MG63 (cell line): ENCODE results near the gene CYP27B1. TPM values are rescaled to one million over a fixed set of nuclear protein-coding genes. Genes with fewer than 3 reads are reported as not detected.

Source experiments
- DNase-seq: peaks from one replicate; pipeline ENCODE4 v3.0.0-alpha.2; 2020
- H3K27me3 ChIP-seq: fragments of 250-450 bp; sonication (Bioruptor Pico); 2 replicates; pipeline ENCODE4 v1.5.1; 2020; ENCODE audit warnings: mild to moderate bottlenecking, moderate library complexity
- H3K36me3 ChIP-seq: fragments of 250-450 bp; sonication (Bioruptor Pico); 2 replicates; pipeline ENCODE4 v1.5.1; 2020; ENCODE audit warnings: mild to moderate bottlenecking, moderate library complexity
- H3K4me3 ChIP-seq: fragments of 250-450 bp; sonication (Bioruptor Pico); 2 replicates; pipeline ENCODE4 v1.5.1; 2020; ENCODE audit warnings: mild to moderate bottlenecking, moderate library complexity
- H3K9me3 ChIP-seq: fragments of 250-450 bp; sonication (Bioruptor Pico); 2 replicates; pipeline ENCODE4 v1.5.1; 2020; ENCODE audit warnings: mild to moderate bottlenecking, moderate library complexity
- total RNA-seq: library from RNA; depleted of rRNA; stranded (reverse); fragments of >200 nt; shearing (Covaris generic); gene quantifications from 2 replicates; pipeline ENCODE4 v1.2.3, GENCODE V29; 2014; ENCODE audit warnings: low replicate concordance

Gene CYP27B1
- total RNA-seq, 1 experiment from 2014 or later: not detected

- no peak overlapping the region for H3K4me3 ChIP-seq
- DNase-seq: no peak
- no peaks in the 10 kb centered on the region for H3K27me3 ChIP-seq
- no peaks in the 10 kb centered on the region for H3K9me3 ChIP-seq
- peaks cover 68% of the 10 kb centered on the region for H3K36me3 ChIP-seq
Observed at GRCh38 chr12:57800965-57801364, 34.1 kb upstream of the CYP27B1 start.

DNA sequence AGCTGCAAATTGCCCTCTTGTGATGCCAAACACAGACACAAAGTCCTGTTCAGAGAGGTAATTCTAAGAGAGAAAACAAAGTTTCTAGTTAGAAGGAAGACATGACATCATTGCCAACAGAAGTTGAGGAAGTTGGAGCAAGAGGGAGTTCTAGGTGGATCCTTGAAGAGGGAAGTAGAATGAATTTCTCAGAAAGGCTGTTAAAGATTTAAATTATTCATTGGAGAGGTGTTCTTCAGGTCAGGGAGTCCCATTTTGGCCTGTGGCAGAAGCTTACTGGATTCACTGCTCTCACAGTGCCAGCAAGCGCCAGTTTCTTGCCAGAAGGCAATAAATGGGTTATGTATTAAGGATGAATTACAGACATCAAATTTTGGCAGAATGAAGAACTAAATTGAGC lies 31.1 kb upstream of the CYP27B1 start:
- peaks cover 75% of the 10 kb centered on the region for H3K36me3 ChIP-seq
- no peaks in the 10 kb centered on the region for H3K27me3 ChIP-seq
- no peak overlapping the region for H3K4me3 ChIP-seq
- no peaks in the 10 kb centered on the region for H3K9me3 ChIP-seq
- DNase-seq: no peak

- H3K36me3 ChIP-seq: peaks cover 75% of the 10 kb centered on the region
- no peaks in the 10 kb centered on the region for H3K27me3 ChIP-seq
- no peaks in the 10 kb centered on the region for H3K9me3 ChIP-seq
- no peak overlapping the region for H3K4me3 ChIP-seq
- no peak for DNase-seq
Observed at GRCh38 chr12:57796996-57797395, 30.1 kb upstream of the CYP27B1 start.

DNA sequence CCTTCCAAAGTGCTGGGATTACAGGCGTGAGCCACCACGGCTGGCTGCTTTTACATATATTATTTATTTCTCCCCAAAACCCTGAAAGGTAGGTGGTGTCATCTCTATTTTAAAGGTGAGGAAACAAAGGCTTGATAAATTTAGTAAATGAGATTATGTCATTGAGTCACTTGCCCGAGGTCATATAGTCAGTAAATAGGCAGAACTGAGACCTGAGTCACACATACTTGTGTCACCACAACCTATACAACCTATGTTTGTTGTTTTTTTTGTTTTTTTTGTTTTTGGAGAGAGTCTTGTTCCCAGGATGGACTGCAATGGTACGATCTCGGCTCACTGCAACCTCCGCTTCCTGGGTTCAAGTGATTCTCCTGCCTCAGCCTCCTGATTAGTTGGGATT lies 28.5 kb upstream of the CYP27B1 start:
- Histone ChIP-seq H3K9me3 (no peaks in the 10 kb centered on the region), H3K36me3 (peaks cover 69% of the 10 kb centered on the region), H3K27me3 (no peaks in the 10 kb centered on the region), H3K4me3 (no peak overlapping the region)
- no peak for DNase-seq

- Histone ChIP-seq H3K9me3 (no peaks in the 10 kb centered on the region), H3K4me3 (no peak overlapping the region), H3K27me3 (no peaks in the 10 kb centered on the region), H3K36me3 (peaks cover 64% of the 10 kb centered on the region)
- no peak for DNase-seq
Observed at GRCh38 chr12:57793920-57794319, 27.0 kb upstream of the CYP27B1 start.

- H3K9me3 ChIP-seq: no peaks in the 10 kb centered on the region
- DNase-seq: no peak
- H3K4me3 ChIP-seq: peak overlapping the region; percentile 71
- H3K36me3 ChIP-seq: peaks cover 38% of the 10 kb centered on the region
- no peaks in the 10 kb centered on the region for H3K27me3 ChIP-seq
Observed at GRCh38 chr12:57783861-57784260, 17.0 kb upstream of the CYP27B1 start.

DNA sequence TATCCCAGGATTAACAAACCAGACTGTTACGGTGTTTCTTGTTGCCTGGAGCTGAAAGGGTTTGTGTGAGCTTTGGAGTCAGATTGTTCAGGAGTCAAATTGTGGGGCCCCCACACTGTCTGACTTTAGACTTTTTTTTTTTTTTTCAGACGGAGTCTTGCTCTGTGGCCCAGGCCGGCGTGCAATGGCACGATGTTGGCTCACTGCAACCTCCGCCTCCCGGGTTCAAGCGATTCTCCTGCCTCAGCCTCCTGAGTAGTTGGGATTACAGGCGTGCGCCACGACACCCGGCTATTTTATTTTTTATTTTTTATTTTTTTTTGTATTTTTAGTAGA lies 16.6 kb upstream of the CYP27B1 start:
- H3K27me3 ChIP-seq: no peaks in the 10 kb centered on the region
- H3K36me3 ChIP-seq: peaks cover 36% of the 10 kb centered on the region
- DNase-seq: no peak
- H3K9me3 ChIP-seq: no peaks in the 10 kb centered on the region
- H3K4me3 ChIP-seq: peak overlapping the region; percentile 71

GRCh38 chr12:57782608-57783465 lies 16.0 kb upstream of the CYP27B1 start, which contains the start of gene TSFM:
TSFM (plus strand) TSS chr12:57782787; CDS start chr12:57782802, 15 bp downstream.
- H3K36me3 ChIP-seq: peaks cover 36% of the 10 kb centered on the region
- no peaks in the 10 kb centered on the region for H3K27me3 ChIP-seq
- H3K4me3 ChIP-seq: peak within 1 kb of the TSS; percentile 71
- peak; percentile 95 for DNase-seq
- no peaks in the 10 kb centered on the region for H3K9me3 ChIP-seq

- Histone ChIP-seq H3K27me3 (no peaks in the 10 kb centered on the region), H3K36me3 (peaks cover 35% of the 10 kb centered on the region), H3K9me3 (no peaks in the 10 kb centered on the region), H3K4me3 (peak overlapping the region; percentile 71)
- no peak for DNase-seq
Observed at GRCh38 chr12:57782243-57782607, 15.3 kb upstream of the CYP27B1 start.

DNA sequence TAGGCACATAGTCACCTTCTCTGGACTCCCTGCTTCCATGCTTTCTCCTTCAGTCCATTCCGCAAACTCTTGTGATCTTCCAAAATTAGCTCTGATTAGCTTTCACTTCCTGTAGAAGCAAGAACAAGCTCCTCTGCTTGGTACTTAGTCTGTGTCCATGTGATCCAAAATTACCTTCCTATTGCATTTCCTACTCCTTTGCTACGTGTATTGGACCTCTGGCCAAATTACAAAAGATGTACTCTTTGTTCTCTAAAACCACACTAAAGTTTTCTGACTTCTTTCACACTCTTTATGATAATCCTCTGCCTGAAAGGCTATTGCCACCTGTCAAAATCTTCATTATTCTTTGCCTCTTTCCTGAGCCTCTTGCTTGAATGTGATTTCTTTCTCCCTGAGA lies 14.9 kb upstream of the CYP27B1 start:
- Histone ChIP-seq H3K9me3 (no peaks in the 10 kb centered on the region), H3K27me3 (no peaks in the 10 kb centered on the region), H3K36me3 (peaks cover 33% of the 10 kb centered on the region), H3K4me3 (no peak overlapping the region)
- DNase-seq: no peak

DNA sequence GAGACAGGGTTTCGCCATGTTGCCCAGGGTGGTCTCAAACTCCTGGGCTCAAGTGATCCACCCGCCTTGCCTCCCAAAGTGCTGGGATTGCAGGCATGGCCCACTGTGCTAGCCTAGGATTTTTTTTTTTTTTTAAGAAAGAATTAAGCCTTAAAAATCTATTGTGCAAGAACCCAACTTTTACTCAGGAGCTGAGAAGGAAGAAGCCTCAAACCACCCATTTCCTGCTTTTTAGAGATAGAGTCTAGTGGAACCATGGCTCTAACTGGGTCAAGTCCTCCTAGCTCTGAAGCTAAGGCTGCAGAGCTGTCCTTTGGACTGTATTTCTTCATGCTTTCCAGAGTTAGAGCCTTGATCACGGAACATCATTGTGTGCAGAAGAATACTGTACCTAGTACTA lies 14.4 kb upstream of the CYP27B1 start:
- peaks cover 28% of the 10 kb centered on the region for H3K36me3 ChIP-seq
- H3K4me3 ChIP-seq: no peak overlapping the region
- H3K27me3 ChIP-seq: no peaks in the 10 kb centered on the region
- no peak for DNase-seq
- H3K9me3 ChIP-seq: no peaks in the 10 kb centered on the region

DNA sequence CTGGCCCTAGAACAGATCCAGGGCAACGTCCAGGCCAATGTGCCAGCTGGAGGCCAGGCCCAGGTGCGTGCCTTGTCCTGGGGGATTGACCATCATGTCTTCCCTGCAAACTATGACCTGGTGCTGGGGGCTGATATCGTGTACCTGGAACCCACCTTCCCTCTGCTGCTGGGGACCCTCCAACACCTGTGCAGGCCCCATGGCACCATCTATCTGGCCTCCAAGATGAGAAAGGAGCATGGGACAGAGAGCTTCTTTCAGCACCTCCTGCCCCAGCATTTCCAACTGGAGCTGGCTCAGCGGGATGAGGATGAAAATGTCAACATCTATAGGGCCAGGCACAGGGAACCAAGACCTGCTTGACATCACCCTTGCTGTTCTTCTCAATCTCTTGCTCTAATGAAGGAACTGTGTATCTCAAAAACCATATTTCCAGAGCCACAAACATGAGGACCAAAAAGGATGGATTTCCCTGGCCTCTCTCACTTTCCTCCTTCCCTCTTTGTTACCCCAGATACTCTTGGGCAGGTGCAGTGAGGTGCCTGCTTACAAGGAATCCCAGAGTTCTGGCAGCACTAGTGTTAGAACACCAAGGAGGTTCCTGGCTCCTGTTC lies 13.5 kb upstream of the CYP27B1 start:
- Histone ChIP-seq H3K27me3 (no peaks in the 10 kb centered on the region), H3K9me3 (no peaks in the 10 kb centered on the region), H3K36me3 (peaks cover 27% of the 10 kb centered on the region), H3K4me3 (no peak overlapping the region)
- DNase-seq: no peak

GRCh38 chr12:57779736-57780135 lies 12.9 kb upstream of the CYP27B1 start:
- no peak overlapping the region for H3K4me3 ChIP-seq
- peaks cover 22% of the 10 kb centered on the region for H3K36me3 ChIP-seq
- no peaks in the 10 kb centered on the region for H3K27me3 ChIP-seq
- H3K9me3 ChIP-seq: no peaks in the 10 kb centered on the region
- DNase-seq: no peak

DNA sequence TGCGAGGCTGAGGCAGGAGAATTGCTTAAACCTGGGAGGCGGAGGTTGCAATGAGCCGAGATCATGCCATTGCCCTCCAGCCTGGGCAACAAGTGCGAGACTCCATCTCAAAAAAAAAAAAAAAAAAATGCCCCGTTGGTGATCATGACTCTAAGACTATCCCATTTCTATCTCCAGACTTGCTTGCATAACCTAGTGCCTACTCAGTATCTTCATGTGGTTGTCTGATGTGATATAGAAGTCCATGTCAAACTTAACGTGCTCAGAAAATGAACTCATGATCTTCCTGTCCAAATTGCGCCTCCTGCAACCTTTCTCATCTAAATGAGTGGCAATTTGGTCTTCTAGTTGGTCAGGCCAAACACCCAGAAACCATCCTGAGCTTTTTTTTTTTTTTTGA lies 11.0 kb upstream of the CYP27B1 start:
- Histone ChIP-seq H3K4me3 (no peak overlapping the region), H3K36me3 (peaks cover 22% of the 10 kb centered on the region)

GRCh38 chr12:57777367-57777766 lies 10.5 kb upstream of the CYP27B1 start:
- no peak for DNase-seq
- H3K36me3 ChIP-seq: peaks cover 22% of the 10 kb centered on the region
- no peaks in the 10 kb centered on the region for H3K27me3 ChIP-seq
- no peak overlapping the region for H3K4me3 ChIP-seq
- no peaks in the 10 kb centered on the region for H3K9me3 ChIP-seq

More for the DNA sequence above, 11.0 kb upstream of the CYP27B1 start:
- no peak for DNase-seq
- Histone ChIP-seq H3K9me3 (no peaks in the 10 kb centered on the region), H3K27me3 (no peaks in the 10 kb centered on the region)

- Histone ChIP-seq H3K36me3 (peaks cover 22% of the 10 kb centered on the region), H3K4me3 (no peak overlapping the region), H3K27me3 (no peaks in the 10 kb centered on the region), H3K9me3 (no peaks in the 10 kb centered on the region)
- DNase-seq: no peak
Observed at GRCh38 chr12:57776247-57776587, 9.3 kb upstream of the CYP27B1 start.

- H3K36me3 ChIP-seq: peaks cover 25% of the 10 kb centered on the region
- H3K27me3 ChIP-seq: no peaks in the 10 kb centered on the region
- no peaks in the 10 kb centered on the region for H3K9me3 ChIP-seq
- H3K4me3 ChIP-seq: no peak overlapping the region
- DNase-seq: no peak
Observed at GRCh38 chr12:57775563-57776246, 8.8 kb upstream of the CYP27B1 start.

DNA sequence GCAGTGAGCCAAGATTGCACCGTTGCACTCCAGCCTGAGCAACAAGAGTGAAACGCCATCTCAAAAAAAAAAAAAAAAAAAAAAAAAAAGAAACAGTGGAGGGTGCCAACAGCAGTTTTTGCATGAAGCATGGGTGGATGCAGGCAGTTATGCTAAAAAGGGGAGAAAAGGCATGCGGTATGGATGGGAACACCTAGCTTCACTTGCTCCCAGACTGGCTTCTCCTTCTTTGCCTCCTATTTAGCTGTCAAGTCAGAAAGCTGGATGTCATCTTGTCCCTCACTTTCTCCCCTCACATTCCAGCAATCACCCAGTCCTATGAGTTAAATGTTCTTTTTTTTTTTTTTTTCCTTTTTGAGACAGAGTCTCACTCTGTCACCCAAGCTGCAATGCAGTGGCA lies 8.2 kb upstream of the CYP27B1 start:
- Histone ChIP-seq H3K4me3 (no peak overlapping the region), H3K9me3 (no peaks in the 10 kb centered on the region), H3K36me3 (peaks cover 32% of the 10 kb centered on the region), H3K27me3 (no peaks in the 10 kb centered on the region)
- no peak for DNase-seq
